GM19452 (cell line): ENCODE data around the gene SREK1IP1.
"Not testable (repeated sequence)": the region's sequence is repeated elsewhere in the genome, so short reads cannot be mapped to it uniquely, and the experiment has no call there.

Experiments
- ATAC-seq: cut with Tn5 transposase; IDR thresholded peaks from one replicate; pipeline ENCODE4 v1.9.1; 2021; ENCODE audit not compliant: unreplicated experiment

SREK1IP1 gene

DNA sequence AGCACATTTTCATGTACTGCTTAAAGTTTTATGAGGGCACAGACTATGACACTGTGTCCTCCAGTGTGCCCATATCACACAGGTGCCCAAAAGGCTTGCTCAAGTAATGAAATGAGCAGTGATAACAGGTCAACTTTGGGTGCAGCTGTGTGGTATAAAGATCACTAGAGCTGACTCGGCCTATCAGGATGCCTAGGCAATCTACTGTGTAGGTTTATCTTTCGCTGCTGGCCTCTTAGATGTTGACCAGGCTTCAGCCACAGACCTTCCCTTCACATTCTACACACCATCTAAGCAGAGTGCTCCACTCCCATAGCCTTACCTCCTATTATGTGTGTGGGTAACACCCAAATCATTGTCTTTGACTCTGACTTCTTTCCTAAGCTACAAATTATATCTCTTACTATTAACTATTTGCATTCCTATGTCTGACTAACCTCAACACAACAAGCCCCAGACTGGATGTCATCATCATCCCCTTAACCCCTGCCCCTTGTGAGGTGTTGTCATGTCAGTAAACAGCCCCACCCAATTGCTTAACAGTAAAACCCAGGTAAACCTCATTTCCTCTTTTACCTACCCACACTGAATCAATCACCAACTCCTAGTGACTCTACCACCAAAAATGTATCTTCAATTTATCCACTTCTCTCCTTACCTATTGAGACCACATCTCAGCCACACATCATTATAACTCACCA, 2.5 kb downstream of the SREK1IP1 start:
- no peak for ATAC-seq

GRCh38 chr5:64763948-64764503, 4.5 kb downstream of the SREK1IP1 start:
- ATAC-seq: no peak

DNA sequence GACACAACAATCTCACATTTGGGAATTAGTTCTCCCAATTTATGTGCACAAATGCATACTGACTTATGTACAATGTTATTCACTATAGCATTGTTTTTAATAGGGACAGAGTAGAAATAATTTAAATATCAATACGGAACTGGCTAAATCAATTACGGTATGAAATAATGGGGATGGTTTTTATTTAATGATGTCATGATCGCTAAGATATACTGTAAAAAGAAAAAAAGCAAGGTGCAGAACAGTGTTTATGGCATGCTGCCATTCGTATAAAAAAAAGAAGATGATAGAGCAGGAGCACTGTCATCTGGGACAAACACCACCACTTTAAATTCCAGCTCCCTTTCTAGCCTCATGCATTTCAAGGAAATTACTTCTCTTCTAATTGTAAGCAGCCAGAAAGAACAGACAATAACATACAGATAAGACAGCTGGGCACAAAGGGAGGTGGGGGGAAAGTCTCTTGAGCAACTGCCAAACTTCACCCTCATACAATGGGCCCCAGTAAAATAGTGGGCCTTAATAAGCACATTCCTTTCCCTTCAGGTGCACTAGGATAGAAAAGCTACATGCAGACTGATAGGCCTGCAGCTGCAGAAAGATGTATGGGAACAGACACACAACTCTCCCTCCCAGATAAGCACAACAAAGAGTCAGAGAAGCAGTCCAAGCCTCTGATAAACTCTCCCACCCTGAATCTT, 8.4 kb downstream of the SREK1IP1 start:
- ATAC-seq: no peak

- ATAC-seq: no peak
Measured at GRCh38 chr5:64758901-64759300, 9.6 kb downstream of the SREK1IP1 start.

DNA sequence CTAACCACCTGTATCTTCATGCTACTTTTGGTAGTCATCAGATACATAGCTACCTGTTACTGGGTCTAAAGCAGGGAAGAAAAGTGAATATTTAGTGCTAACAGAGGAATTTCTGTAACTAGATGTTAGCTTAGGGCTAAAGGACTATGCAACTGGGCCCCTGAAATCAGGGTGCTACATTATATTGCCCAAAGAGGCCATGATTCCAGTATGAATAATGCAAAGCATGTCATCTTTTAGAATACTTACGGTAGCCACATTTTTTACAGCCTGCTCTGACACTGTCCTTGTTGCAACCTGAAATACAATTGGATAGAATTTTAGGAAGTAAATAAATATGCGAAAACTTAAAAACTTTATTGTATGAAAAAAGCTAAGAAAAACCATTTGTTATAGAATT, 14.4 kb downstream of the SREK1IP1 start:
- no peak for ATAC-seq

GRCh38 chr5:64749385-64749784, 19.1 kb downstream of the SREK1IP1 start:
- ATAC-seq: no peak

GRCh38 chr5:64746446-64746845, 22.0 kb downstream of the SREK1IP1 start:
- ATAC-seq: no peak

- no peak for ATAC-seq
Measured at GRCh38 chr5:64744914-64745313, 23.6 kb downstream of the SREK1IP1 start.

DNA sequence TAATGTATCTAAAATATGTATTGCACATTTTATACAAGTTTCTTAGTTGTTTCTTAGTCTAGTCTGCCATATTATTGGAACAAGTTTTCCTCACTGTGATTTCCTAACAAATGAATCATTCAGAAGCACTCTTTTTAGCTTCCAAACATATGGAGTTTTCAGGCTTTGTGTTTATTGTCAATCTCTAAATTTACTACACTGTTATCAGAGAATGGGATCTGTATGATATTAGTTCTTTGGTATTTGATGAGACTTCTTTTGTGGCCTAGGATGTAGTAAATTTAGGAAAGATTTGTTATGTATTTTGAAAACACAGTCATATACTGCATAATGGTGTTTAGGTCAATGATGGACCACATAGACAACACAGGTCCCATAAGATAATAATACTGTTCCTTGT, 25.7 kb downstream of the SREK1IP1 start:
- ATAC-seq: no peak

DNA sequence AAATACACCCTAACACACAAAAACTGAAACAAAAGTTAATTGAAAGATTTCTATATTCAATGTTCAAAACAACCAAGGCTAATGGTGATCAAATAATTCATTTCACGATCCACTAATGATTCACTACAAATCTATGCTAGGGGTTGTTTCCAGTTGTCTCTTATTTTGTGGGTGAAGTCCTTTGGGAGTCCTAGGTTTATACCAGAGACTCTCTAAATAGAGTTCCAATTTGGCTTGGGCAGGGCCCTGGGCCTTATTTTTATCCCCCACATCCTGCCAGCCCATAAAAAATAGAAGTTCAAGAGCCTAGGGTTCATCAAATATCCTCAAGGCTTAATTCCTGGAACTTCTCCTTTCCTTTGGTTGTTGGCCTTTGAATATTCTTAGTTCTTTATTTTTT, 26.1 kb downstream of the SREK1IP1 start:
- no peak for ATAC-seq

DNA sequence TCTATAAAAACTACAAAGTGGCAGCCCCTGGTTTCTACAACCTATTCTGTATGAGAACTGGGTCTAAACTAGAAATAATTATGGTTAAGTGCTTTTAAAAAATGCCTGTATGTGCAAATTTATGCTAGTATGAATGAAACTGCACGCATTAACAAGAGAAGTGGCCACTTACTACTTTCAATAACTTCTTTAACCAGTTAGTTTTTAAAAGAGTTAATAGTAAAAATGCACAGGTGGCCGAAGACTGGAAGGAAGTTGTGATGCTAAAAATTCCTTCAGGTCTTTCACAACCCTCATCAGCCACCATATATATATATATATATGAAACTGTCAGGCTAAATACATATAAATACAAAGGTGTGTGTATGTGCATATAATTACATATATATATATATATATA, 41.3 kb downstream of the SREK1IP1 start:
- no peak for ATAC-seq

DNA sequence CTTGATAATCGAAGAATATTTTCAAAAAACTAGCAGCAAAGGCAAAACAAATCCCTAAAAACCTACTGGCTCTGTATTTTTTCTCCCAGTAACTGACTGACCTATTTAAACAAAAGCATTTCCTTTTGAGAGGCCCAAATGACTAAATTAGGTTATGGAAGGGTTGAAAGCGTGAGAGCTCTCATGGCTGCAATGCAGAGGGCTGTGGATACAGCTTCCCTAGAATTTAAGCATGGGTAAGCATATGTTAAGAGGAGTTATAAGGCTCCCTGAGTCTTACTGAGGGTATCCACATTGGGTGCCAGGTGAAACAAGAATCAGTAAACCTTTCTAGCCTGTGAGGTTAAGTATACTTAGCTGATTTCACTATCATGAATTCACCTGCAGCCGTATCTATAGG, 45.9 kb downstream of the SREK1IP1 start:
- no peak for ATAC-seq

DNA sequence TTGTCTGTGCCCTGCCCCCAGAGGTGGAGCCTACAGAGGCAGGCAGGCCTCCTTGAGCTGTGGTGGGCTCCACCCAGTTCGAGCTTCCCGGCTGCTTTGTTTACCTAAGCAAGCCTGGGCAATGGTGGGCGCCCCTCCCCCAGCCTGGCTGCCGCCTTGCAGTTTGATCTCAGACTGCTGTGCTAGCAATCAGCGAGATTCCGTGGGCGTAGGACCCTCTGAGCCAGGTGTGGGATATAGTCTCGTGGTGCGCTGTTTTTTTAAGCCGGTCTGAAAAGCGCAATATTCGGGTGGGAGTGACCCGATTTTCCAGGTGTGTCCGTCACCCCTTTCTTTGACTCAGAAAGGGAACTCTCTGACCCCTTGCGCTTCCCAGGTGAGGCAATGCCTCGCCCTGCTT, 54.0 kb downstream of the SREK1IP1 start:
- not testable (repeated sequence) for ATAC-seq

DNA sequence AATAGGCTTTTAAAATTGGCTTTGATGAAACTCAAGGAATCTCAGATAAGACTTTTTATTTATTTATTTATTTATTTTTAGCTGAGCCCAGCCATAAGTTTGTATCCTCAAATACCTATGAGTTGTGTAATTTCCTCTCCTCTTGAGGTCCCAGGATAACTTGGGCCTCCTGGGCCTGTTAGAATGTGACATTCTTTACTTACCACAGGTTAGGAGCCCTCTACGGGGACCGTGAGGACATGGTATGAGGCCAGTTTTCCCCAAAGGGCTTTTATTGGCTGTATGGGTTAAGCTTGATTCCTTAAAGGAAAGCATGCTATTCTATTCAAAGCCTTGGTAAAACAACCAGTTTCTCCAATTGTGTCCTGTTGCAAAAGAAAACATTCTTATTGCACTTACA, 61.3 kb downstream of the SREK1IP1 start:
- no peak for ATAC-seq

DNA sequence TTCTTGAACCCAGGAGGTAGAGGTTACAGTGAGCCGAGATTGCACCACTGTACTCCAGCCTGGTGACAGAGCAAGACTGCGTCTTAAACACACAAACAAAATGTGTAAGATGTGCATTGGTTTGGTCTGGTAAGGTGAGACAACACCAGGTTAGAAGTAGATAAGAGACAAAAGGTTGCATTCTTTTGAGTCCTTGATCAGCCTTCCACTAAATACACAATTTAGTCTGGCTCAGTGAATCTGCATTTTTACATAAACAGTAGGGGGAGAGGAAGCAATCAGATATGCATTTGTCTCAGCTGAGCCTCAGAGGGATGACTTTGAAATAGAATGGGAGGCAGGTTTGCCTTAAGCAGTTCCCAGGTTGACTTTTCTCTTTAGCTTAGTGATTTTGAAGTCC, 62.4 kb downstream of the SREK1IP1 start:
- ATAC-seq: not testable (repeated sequence)

DNA sequence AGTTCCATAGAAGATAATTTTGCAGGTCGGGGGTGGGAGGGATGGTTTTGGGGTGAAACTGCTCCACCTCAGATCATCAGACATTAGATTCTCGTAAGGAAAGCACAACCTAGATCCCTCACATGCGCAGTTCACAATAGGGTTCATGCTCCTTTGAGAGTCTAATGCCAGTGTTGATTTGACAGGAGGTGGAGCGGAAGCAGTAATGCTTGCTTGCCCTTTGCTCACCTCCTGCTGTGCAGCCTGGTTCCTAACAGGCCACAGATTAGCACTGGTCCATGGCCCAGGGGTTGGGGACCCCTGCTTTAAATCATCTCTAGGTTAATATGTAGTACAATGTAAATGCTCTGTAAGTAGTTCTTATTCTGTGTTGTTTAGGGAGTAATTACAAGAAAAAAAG, 67.7 kb downstream of the SREK1IP1 start:
- no peak for ATAC-seq

DNA sequence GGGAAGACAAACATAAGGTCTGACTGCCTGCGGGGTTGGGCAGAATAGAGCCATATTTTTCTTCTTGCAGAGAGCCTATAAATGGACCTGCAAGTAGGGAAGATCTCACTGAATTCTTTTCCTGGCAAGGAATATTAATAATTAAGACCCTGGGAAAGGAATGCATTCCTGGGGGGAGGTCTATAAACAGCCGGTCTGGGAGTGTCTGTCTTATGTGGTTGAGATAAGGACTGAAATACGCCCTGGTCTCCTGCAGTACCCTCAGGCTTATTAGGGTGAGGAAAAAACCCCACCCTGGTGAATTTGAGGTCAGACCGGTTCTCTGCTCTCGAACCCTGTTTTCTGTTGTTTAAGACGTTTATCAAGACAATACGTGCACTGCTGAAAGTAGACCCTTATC, 72.1 kb downstream of the SREK1IP1 start:
- ATAC-seq: not testable (repeated sequence)

GRCh38 chr5:64693636-64694035, 74.9 kb downstream of the SREK1IP1 start:
- ATAC-seq: no peak

GRCh38 chr5:64691291-64691690, 77.2 kb downstream of the SREK1IP1 start:
- no peak for ATAC-seq

DNA sequence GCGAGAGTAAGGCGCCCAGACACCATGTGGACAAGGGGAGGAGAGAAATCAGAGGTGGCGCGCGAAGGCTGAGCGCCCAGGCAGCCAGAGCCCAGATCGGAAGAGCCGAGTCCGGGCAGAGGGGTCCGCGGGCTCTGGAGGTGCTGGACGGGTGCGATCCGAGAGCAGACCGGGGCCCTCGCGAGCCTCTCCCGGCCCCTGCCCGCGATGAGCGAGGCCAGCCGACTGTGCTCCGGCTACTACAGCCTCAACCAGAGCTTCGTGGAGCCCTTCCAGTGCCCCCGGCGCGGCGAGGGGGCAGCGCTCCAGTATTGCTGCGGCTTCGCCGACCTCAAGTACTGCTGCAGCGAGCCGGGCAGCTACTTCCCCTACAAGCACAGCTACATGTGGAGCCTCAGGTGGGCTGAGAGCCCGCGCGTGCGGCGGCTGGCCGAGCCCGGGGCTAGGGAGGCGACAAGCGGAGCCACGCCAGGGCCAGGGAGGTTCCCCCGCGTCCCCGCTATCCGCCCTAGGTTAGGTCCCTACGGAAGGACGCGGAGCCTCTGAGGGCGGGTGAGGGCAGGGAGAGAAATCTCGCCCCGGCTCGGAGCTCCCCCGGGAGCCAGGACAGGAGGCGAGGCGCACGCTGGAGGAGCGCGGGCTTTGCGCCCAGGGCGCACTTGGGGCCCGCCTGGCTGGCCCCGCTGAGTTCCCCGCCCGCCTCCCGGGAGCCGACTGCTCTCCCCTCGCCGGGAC, 77.9 kb downstream of the SREK1IP1 start, which contains the start of gene SHISAL2B:
TSS of gene SHISAL2B (plus strand) at position 87 of the 735 bp plus-strand sequence. CDS start at position 208, 121 bp downstream.
- no peak for ATAC-seq

- no peak for ATAC-seq
Measured at GRCh38 chr5:64690104-64690416, 78.4 kb downstream of the SREK1IP1 start.

DNA sequence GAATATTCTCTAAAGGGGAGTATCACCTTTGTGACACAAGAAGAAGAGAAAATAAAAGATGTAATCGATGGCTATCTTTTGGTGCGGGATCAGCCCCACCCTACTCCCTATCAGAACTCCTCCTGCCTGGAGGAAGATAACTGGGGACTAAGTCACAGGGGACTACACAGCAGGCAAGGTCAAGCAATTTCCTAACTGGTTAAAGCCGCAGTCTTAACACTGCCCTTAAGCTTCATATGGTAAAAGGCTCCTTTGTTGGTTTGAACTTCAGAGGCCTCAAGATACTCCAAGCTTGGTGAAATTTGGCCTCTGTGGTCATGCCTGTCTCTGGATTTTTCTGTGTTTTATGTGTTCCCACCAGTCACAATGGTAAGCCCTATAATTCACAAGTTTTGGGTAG, 79.5 kb downstream of the SREK1IP1 start:
- no peak for ATAC-seq
